GM15510 (cell line): ENCODE data around the gene TRAPPC14.

Experiments
- POLR2A ChIP-seq: IDR thresholded peaks from 3 replicates; pipeline ENCODE4 v1.6.1; 2011; ENCODE audit warnings: borderline replicate concordance; ENCODE audit not compliant: insufficient read length; ENCODE audit errors: extremely low read depth

The TRAPPC14 gene

DNA sequence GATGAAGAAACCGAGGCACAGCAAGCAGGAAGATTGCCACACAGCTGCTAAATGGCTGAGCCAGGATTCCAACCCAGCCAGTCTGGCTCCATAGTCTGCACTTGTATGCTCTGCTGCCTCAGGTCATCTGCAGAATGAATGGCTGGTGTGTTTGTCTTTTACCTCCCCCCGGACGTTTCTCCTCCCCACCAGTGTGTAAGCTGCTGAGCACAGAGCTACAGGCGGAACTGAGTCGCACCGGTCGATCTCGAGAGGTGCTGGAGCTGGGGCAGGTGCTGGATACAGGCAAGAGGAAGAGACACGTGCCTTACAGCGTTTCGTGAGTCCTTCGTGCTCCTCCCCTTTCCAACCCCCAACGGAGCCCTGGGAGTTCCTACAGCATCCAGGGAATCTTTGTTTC lies 36.5 kb downstream of the TRAPPC14 start:
- TF ChIP-seq POLR2A, result no peak

DNA sequence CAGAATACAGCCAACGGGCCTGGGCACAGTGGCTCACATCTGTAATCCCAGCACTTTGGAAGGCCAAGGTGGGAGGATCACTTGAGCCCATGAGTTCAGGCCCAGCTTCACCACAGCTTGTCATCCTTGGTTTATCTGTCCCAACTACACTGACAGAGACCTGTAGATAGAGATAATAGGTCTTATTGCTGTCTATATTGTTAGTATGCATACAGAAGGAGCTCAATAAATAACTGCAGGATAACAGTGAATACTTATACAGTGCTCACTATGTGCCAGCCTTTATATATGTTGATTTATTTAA lies 37.8 kb downstream of the TRAPPC14 start:
- TF ChIP-seq POLR2A, result no peak

DNA sequence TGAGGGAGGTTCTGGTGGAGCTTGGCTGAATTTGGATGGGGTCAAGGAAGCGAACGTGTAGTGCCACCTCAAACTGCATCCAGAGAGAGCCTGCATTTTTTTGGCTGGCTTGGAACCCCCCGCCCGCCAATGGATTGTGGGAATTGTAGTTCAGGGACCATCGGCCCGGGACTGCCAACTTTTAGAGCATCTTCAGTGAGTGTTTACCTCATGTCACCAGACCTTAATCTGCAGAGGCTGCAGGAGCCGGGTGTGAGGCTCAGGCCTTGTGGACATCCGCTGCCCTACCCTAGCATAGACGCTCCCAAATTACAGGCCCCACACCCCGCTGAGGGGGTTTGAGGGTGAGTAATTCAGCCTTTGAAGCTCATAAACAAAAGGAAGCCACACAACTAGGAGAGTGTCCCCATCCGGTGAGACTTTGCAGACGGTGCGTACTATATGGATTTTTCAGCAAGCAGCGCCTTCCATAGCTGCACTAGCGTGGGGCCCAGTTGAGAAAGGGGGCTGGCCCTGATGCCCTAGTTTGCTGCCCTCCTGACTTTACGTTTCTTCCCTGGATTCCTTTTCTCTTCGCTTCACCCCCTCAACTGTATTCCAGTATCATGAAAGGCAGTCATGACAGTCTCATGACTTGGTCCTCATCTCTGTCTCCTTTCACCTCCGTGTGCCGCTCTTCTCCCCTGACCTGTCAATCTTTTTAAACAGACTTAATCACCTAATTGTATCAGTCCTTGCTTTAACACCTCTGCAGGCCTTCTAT lies 38.4 kb downstream of the TRAPPC14 start:
- no peak for TF ChIP-seq POLR2A

DNA sequence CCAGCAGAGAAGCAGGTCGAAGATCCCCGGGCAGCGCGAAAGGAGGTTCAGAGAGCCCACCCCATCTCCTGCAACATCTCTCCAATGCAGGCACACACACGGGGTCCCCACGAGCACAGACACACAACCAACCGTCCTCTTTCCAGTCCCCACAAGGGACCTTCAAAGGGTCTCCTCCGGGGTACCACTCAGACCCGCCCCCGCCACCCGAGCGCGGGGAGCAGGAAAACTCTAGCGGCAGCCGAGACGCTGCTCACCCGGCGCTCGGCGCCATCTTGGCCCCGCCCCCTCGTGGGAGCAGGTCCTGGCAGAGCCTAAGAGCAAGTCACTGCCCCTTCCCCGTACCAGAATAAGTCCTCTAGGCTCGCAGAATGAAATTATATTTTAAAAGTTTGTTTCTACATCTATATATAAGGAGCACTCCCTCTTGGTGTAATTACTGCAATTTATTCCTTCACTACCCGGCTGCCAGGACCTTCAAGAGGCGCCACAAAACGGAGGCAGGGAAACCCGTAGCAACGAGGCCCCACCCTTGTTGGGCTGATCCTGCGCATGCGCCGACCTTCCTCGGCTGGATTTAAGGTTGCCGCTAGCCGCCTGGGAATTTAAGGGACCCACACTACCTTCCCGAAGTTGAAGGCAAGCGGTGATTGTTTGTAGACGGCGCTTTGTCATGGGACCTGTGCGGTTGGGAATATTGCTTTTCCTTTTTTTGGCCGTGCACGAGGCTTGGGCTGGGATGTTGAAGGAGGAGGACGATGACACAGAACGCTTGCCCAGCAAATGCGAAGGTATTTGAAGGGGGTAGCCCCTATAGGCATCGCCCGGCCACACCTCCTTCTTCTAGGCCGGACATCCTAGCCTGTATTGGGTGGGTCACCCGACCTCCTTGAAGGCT lies 39.2 kb downstream of the TRAPPC14 start, which contains the start of the genes CNPY4 and TAF6:
TSS of gene CNPY4 (plus strand) at position 563 of the 898 bp plus-strand sequence. CDS start at position 674, 111 bp downstream.
TSS of gene TAF6 (minus strand) at position 287 of the 898 bp plus-strand sequence. CDS start 5,149 bp downstream, outside the sequence.
- peak; percentile 84 for TF ChIP-seq POLR2A

DNA sequence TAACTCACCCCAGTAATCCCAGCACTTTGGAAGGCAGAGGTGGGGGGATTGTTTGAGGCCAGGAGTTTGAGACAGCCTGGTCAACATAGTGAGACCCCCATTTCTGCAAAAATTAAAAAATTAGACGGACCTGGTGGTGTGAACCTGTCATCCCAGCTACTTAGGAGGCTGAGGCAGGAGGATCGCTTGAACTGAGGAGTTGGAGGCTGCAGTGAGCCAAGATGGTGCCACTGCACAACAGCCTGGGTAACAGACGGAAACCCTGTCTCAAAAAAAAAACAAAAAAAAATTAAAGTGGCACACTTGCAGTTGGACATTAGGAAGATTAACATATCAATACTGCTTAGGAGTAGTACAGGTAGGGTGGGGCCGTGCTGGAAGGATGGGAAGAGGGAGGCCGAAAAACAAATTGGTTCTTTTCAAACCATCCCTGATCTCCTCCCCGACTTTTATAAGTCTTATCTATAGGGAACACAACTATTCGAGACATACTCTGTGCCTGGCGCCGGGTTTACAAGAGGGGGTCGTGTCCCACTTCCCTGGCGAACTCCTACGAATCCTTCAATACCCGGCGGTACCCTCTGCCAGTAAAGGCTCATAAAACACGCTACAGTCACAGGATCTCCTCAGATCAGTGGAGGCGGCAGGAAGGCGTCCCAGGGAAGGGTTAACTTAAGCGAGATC lies 40.0 kb downstream of the TRAPPC14 start:
- TF ChIP-seq POLR2A, result no peak

DNA sequence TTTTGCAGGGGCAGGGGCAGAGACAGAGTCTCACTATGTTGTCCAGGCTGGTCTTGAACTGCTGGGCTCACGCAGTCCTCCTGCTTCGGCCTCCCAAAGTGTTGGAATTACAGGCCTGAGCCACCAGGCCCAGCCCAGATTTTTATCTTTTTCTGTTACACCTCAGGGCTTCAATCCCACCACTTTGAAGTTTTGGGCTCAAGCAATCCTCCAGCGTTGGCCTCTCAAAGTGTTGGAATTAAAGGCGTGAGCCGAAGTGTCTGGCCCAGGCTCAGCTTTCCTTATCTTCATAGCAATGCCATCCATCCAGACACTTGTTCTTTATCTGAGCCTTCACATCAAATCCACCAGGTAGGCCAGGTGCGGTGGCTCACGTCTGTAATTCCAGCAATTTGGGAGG lies 43.5 kb downstream of the TRAPPC14 start:
- TF ChIP-seq POLR2A, result no peak

DNA sequence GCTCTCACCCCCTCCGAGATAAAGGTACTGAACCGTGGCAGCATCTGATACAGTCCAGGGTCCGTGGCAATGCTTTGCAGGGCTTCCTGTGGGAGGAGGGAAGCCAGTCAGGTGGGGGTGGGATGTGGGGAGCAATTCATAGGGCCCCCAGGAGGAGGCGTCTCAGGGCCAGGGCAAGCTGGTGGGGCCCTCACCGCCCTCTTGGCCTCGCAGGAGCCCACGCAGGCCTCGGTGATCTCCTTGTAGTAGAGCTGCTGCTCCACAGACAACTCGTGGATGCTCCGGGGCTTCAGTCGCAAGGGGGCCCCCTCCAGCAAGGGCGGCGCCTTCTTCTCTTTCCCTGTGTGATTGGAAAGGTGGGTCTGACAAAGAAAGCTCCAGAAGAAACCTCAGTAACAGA lies 46.6 kb downstream of the TRAPPC14 start:
- no peak for TF ChIP-seq POLR2A

DNA sequence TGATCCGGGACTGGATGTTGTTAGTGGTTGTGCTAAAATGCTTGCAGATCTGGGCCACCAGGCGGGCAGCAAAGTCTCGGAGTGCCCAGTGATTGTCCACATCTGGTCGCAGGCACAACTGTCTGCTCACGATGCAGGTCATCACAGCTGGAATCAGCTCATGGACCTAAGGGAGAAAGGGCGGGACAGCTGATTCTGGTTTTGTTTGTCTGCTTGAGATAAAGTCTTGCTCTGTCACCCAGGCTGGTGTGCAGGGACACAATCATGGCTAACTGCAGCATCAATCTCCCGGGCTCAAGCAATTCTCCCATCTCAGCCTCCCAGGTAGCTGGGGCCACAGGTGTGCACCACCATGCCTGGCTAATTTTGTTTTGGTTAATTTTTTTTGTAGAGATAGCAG lies 47.4 kb downstream of the TRAPPC14 start:
- no peak for TF ChIP-seq POLR2A

DNA sequence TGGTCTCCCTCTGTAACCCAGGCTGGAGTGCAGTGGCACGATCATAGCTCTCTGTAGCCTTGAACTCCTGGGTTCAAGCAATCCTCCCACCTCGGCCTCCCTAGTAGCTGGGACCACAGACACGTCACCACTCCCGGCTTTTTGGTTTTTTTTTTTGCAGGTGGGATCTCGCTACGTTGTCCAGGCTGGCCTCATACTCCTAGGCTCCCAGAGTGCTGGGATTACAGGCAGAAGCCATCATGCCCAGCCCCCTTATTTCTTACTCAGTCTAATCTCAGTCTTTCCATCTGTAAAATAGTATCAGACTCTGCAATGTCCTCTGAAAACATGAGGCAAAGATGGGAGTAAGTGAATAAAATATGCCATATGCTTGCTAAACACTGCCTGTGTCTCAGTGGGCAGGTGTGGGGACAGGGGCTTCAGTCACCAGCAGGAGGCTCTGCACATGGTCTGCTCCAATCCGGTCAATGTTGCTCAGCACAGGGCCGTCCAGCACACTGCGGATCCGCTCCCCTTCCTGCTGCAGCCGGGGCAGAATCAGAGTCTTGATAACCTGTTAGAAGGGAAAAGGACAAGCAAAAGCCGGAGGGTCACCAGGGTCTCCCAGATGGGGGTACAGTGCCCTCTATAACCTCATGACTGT lies 48.9 kb downstream of the TRAPPC14 start:
- TF ChIP-seq POLR2A, result no peak

DNA sequence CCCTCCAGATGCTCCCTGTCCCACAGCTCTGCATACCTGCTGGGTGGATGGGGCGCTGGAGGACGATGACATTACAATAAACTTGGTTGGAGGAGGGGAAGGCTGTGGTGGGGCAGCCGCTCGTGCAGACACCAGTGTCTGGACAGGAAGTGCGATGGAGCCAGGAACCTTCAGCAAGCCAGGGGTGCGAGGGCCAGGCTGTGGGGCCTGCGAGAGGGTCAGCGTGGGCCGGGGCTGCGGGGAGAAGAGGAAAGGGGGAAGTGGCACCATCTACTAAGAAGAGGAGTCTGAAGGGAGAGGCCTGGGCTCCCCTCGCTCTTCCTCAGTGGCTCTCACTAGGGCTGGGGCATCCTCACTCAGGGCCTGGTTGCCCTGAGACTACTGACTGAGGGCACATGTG lies 50.6 kb downstream of the TRAPPC14 start:
- TF ChIP-seq POLR2A, result no peak

DNA sequence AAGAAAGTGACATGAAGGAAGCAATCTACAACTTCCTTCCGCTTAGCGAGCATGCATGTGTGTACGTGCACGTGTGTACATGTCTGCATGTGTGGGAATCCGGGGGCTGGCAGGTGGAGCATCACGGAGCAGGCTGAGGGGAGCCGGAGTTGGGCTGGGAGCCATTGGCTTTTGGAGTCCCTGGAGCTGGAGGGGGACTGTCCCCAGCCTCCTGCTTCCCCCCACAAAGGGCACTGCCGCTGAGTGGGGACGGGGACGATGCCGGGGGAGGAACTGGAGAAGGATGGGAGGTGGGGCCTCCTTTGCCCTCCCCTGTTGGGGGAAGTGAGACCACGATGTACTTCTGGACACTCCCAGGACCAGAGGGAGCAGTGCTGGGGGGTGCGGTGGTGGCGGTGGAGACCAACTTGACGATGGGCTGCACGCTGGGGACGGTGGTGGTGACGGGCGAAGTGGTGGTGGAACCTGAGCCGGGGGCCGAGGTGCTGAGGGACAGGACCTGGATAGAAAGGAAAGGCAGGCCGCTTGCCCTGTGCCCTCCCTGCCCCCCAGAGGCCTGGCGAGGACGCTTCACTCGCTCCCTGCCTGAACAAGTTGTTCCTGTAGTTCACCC lies 51.3 kb downstream of the TRAPPC14 start:
- TF ChIP-seq POLR2A, result no peak

DNA sequence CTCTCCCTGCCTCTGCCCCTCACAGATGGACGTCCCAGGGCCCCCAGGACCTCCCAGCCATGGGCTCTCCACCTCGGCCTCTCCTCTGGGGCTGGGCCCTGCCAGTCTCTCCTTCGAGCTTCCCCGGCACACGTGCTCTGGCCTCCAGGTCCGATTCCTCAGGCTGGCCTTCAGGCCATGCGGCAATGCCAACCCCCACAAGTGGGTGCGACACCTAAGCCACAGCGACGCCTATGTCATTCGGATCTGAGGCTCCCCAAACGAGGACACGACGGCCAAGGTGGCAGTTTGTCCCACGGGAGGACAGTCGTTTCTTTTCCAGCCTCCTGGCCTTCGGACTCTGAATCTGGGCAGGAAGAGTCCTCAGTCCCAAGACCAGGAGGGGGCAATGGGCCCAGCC lies 51.9 kb downstream of the TRAPPC14 start:
- no peak for TF ChIP-seq POLR2A

DNA sequence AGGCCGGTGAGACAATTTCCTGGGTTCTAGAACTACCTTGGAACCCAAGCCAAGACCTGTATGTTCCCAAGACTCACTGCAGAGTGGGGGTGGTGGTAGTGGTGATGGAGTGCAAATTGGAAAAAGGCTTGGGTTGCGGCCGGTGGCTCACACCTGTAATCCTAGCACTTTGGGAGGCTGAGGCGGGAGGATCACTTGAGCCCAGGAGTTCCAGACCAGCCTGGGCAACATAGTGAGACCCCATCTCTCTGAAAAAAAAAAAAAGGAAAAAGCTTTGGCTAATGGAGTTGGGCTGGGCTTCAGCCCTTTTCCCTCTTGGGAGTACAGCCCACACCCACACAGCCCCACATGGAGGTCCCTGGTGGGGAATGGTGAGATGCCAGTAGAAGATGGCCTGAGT lies 53.0 kb downstream of the TRAPPC14 start:
- TF ChIP-seq POLR2A, result no peak
